ENCODE measurements around the gene UBE2O. TPM values are rescaled to one million over a fixed set of nuclear protein-coding genes. Genes with fewer than 3 reads are reported as not detected.

The UBE2O gene
- total RNA-seq, 1 donor from 2014 or later = 35.7 TPM

DNA sequence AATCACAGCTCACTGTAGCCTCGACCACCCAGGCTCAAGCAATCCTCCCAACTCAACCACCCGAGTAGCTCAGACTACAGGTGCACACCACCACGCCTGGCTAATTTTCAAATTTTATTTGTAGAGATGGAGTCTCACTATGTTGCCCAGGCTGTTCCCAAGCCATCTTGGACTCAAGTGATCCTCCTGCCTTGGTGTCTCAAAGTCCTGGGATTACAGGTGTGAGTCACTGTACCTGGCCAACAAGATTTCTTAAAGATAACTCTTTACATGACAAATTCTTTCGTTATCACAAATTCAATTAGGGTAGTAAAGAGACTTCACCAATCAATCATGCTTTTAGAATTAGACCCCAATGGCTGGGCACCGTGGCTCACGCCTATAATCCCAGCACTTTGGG lies 111.7 kb downstream of the UBE2O start:
- no peaks in the 10 kb centered on the region for H3K27me3 ChIP-seq (ENCODE audit: low read depth)
- H3K27ac ChIP-seq (replicated peaks) = no peak overlapping the region

More for the DNA sequence above, 111.7 kb downstream of the UBE2O start:
- no peak for DNase-seq
- Histone ChIP-seq H3K4me3 (no peak overlapping the region), H3K36me3 (peaks cover 53% of the 10 kb centered on the region), H3K4me1 (peaks cover 19% of the 10 kb centered on the region), H3K9me3 (replicated peaks) (no peaks in the 10 kb centered on the region)
- intact Hi-C loops (cut with micrococcal nuclease) = no loop called here
- TF ChIP-seq, protein P1, sequence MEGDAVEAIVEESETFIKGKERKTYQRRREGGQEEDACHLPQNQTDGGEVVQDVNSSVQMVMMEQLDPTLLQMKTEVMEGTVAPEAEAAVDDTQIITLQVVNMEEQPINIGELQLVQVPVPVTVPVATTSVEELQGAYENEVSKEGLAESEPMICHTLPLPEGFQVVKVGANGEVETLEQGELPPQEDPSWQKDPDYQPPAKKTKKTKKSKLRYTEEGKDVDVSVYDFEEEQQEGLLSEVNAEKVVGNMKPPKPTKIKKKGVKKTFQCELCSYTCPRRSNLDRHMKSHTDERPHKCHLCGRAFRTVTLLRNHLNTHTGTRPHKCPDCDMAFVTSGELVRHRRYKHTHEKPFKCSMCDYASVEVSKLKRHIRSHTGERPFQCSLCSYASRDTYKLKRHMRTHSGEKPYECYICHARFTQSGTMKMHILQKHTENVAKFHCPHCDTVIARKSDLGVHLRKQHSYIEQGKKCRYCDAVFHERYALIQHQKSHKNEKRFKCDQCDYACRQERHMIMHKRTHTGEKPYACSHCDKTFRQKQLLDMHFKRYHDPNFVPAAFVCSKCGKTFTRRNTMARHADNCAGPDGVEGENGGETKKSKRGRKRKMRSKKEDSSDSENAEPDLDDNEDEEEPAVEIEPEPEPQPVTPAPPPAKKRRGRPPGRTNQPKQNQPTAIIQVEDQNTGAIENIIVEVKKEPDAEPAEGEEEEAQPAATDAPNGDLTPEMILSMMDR (IDR thresholded peaks at IDR 0.05; ENCODE audit: borderline replicate concordance) = no peak

Other genes with a start within 250 kb of the UBE2O start
- gene RNF157, start 212.7 kb downstream of the UBE2O start, total RNA-seq = 4.8 TPM
- 26.0 TPM for gene UBALD2, start 187.8 kb downstream of the UBE2O start, total RNA-seq
- gene QRICH2, start 144.9 kb downstream of the UBE2O start, total RNA-seq = 2.4 TPM
- gene PRPSAP1, start 99.2 kb downstream of the UBE2O start, total RNA-seq = 30.7 TPM
- gene SPHK1, start 68.5 kb downstream of the UBE2O start, total RNA-seq = 2.3 TPM
- gene AANAT, start 14.5 kb upstream of the UBE2O start, total RNA-seq = not detected
- gene RHBDF2, start 48.3 kb upstream of the UBE2O start, total RNA-seq = 13.8 TPM
- 24.1 TPM for gene CYGB, start 84.6 kb upstream of the UBE2O start, total RNA-seq
- 3.9 TPM for gene PRCD, start 86.9 kb upstream of the UBE2O start, total RNA-seq
- gene ST6GALNAC2, start 132.7 kb upstream of the UBE2O start, total RNA-seq = 4.3 TPM
- gene ST6GALNAC1, start 190.6 kb upstream of the UBE2O start, total RNA-seq = 3.1 TPM

All from left ventricle myocardium inferior (tissue), 1 donor.